ENCODE data around the gene COMMD2.

The COMMD2 gene

DNA sequence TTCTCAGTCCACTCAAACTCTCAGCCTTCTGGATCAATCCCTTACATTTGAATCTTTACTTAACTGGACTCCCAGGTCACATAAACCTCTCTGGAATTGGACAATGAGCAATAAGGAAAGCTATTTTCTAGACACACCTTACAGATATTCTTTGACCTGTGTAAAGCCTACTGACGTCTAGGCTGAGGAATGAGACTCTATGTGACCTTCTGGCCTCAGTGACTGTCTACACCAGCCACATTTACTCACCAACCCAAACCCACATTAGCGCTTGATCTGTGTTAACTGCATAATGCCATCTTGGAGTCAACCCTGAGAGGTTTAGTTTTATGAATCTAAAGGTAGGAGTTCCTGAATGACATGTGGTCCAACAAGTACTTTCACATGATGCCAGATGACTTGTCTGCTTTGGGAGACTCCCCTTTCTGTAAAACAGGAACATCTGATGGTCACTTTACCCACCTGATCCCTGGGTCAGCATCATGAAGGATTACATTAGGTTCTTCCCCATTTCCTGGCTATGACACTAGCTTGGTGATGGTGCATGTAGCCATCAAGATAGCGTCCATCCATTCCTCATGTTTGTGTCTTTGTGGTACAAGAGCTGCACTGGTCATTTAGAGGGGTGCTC is 11.4 kb upstream of the COMMD2 start:
- no peak for DNase-seq (ENCODE audit: low read depth)

DNA sequence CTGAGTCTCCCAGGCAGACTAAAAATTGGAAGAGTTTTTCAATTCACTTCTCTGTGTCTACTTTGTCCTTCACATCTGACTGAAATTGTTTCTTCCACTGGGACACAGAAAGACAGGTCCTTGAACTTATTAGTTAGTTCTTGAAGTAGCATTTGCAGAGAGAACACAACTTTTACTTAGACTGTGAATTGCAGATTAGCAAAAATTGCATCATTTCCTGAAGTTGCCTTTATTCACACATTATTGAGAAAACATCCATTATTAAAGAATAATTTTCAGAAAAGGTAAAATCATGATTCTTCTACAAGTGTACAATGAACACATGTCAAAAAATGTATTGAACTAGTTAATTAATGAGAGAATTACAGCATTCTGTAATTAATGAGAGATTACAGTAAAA is 1.4 kb upstream of the COMMD2 start:
- no peak for DNase-seq (ENCODE audit: low read depth)

DNA sequence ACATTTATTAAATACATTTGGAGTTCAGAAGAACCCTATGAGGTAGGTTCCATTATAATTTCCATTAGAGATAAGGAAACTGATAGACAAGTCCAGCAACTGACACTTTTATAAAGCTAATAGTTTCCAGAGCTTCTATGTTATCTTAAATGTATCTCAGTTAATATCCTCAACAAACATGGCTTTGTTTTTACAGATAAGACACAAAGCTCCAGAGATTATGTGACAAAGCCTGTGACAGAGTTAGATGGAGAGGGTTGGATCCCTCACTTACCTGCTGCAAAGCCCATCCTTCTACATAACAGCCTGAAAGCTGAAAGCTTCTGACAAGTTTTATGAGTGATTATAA is 473 bp upstream of the COMMD2 start:
- no peak for DNase-seq (ENCODE audit: low read depth)

DNA sequence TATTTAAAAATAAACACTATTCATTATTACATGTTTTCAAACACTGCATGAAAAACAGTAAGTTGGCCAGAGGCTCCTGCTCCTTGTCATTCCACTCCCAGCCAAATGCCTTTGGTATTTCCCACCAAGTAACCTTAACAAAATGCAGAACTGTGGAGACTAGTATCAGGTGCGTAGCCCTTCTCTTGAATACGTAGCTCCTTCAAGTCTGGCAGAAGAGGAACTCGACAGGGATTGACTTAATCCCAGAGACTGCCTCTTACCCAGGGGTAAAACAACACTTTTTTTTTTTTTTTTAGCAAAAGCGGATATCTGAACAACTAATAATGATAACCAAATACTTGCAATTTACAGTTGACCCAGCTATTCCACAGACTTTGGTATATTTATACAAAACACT is 738 bp downstream of the COMMD2 start:
- DNase-seq (ENCODE audit: low read depth), result no peak

DNA sequence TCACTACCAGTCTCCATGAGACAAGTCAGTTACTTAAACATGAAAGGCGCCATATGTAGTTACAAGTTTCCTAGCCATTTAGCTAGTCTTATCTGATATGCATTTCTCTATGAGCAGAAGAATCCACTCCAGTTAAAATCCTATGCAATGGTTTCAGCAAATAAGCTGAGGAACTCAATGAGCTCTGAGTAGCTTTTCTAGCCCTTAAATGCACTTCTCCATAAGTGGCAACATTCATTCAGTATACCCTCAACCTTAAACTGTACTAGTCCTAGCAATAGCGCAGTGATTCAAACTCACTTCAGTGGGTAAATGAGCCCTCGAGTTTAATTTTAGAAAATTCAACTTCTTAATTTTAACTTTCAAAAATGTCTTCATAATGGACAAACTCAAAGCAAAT is 7.7 kb downstream of the COMMD2 start:
- DNase-seq (ENCODE audit: low read depth), result no peak

DNA sequence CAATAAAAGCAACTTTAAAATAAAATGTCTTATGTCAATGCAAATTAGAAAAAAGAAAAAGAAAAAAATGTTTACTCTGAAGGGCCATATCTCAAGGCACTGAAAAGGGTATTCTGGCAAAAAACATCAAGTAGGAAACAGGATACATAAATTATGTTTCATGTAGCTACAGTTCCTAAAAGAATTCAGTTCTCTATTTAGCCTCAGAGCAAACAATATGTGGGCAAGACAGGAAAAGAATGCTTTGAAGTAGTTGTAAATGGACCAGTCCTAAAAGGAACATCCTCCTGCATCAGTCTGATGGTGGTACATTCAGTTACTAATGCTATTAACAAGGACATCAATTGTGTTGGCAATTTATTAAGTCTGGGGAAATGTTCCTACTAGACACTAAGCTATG is 8.1 kb downstream of the COMMD2 start:
- DNase-seq (ENCODE audit: low read depth), result no peak

DNA sequence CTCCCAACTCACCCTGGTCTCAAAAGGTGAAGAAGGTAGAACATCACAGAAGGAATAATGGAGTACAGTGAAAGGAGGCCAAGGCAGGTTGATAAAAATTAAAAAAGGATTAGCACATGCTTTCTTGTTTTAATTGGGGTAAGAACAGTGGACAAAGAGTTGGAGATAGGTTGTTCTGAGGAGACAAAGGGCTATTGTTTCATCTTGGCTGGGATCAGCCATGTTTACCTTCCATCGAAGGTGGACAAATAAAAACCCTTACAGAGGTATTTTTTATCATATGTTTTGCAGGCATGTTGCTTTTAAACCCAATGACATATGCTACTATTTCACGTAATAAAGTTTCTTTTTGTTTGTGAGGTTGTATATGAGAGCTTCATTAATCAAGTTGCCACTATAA is 12.9 kb downstream of the COMMD2 start:
- no peak for DNase-seq (ENCODE audit: low read depth)

DNA sequence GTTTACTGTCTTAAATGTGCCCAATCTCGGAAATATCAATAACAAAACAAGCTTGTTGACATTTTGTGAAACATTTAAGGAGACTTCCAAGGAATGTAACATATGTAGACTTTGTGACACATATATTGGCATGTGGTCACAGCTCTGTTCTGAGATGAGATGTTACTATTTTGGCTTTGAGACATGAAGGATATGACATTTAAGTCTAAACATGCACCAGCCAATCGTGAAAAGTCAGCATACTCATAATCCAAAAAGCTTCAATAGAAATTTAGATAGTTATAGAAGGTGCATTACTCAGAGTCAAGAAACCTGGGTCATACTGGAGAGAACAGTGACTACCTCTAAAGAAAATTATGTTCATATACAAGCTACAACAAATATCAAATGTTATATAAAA is 13.4 kb downstream of the COMMD2 start:
- DNase-seq (ENCODE audit: low read depth), result no peak

DNA sequence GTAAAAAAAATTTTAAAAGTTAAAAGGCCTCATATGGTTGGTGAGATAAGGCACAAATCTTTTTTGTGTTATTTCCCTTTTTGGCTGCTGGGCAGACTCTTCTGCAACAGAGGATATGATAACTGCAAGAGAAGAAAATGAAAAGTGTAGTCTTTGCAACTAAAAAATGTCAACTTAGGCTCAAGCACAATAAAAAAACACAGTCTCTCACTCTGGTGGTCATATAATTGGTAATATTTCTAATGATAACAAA is 15.4 kb downstream of the COMMD2 start:
- DNase-seq (ENCODE audit: low read depth), result no peak

DNA sequence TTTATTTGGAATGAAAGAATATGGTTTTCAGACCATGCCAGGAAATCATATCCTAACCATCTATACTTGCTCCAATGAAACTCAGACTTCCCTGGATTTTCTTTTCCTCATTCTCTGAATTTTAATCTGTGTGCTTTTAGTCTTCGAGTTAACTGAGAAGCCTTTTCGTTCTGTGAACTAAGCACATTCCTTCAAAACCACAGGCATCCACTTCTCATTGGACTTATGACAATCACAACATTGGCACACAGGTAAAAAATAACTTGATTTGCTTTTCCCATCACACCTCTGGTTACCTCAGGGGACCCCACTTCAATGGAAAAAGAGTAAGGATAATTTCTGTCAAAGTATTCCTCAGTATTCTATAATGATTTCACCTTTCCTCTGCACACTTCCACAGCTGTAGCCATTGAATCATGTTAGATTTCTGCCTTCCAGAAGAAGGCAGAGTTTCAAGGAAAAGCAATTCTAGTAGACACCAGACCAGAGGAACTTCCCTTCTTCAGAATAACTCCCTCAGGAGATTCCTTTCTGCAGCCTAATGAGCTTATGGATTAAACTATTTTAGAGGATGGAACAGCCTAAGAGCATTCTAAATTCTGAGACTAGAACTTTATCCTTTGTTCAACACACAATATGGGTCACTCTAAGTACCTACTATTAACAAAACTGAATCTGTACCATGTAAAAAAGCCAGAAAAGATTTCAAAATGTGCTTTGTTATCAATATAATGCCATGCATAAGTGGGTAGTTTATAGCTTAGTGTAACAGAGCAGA is 15.9 kb downstream of the COMMD2 start:
- no peak for DNase-seq (ENCODE audit: low read depth)

DNA sequence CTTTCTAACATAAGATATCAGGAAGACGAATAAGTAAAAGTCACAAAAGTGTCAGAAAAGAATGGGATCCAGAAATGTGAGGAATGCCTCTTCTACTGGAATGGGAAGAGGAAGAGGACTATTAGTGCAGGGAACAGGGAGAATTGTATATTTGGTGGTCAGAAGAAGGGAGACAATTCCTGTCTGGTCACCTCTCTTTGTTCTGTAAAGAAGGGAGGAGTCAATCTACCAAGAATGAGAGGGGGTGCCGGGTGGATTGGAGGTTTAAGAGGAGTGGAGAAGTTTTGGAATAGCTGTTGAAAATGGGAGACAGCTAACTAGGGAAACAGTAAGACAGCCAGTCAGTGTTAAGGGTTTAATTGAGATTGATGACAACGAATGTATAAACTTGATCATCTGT is 20.1 kb downstream of the COMMD2 start:
- no peak for DNase-seq (ENCODE audit: low read depth)

DNA sequence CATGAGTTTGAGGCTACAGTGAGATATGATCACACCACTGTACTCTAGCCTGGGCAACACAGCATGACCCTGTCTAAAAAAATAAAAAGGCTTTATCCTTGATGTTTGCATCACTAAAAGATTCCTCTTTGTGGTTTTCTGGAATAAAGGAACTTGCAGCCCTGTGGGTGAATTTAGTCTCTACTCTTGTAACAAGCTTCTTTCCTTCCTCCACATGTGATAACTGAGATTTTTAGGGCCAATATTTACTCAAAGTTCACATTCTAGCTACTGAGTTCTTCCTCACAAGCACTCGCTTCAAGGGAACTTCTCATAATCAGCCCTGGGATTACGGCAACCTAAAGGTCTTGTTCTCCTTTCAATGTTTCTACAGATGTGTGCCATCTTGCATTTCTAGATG is 24.6 kb downstream of the COMMD2 start:
- DNase-seq (ENCODE audit: low read depth), result no peak

DNA sequence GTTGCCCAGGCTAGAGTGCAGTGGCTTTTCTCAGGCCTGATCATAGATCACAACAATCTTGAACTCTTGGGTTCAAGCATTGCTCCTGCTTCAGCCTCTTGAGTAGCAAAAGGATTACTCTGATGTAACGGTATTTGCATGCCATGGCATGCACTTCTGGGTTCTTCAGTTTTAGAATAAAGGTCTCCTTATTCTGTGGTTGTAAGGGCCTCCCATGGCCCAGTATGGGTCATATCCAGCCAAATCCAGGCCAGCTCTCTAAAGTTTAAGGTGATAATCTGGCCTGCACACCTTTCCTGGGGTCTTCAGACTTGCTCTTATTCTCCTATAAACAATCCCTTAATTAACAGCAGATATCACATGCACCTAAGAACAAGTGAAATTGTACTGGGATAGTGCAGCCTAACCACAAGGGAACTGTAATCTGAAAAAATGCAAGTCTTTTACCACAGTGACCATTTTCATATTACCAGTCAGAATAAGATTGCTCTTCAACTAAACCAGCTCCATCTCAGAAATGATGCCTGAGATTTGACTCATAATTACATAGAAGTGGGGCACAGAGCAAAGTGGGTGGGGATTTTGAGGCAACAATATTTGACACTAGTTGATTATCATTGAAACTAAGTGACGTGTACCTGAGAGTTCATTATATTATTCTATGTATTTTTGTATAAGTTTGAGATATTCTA is 25.4 kb downstream of the COMMD2 start:
- DNase-seq (ENCODE audit: low read depth), result no peak

DNA sequence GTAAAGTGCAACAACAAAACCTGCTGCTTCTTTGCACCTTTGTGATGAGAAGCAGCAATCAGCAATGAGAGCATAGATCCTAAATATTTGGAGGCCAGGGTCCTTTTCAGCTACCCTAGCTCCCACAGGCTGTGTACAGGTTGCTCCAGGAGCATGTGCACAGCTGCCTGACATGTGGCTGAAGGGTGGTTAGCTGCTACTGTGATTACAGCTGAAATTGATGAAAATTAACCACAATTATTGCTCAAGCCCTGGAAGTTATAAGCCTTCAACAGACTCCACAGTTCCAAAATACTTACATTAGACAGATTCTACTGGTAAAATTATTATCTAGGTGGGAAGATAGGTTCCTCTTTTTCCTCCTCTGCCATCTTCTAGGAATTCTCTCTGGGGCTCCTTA is 28.5 kb downstream of the COMMD2 start:
- no peak for DNase-seq (ENCODE audit: low read depth)

DNA sequence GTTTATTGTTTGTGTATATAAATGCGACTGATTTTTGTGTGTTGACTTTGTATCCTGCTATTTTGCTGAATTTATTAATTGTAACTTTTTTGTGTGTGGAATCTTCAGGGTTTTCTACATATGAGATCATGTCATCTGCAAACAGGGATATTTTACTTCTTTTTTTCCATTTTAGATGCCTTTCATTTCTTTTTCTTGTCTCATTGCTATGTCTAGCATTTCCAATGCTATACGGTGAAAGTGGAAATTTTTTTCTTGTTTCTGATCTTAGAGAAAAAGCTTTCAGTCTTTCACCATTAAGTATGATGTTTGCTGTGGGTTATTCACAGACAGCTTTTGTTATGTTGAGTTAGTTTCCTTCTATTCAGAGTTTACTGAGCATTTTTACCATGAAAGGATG is 31.4 kb downstream of the COMMD2 start:
- no peak for DNase-seq (ENCODE audit: low read depth)

DNA sequence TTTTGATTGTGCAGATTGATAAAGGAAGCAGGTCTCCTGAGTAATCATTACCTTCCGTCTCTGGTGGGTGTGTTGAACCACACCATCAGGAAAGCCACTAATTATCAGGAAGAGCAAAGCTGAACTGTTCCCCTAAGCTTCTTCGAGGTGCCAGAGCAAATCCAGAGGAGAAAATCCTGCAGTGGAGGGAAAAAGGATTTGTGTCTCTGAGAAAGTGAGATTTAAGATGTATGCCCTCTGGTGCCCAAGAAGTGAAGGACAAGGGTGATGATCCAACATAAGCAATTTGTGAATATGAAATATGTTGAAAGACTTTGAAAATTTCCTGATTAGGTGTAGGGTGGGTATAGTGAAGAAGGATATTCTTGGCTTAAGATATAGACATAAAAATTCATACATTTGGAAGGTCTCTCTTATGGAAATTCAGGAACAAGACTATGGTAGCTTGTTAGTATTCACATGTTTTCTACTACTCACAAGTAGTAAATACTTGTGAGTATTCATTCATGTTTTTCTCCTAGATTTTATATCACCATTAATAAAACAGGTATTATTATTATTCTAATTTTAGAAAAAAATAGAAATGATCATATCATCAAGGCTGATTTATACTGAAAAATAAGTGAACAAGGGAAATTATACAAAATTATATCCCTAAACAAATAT is 34.8 kb downstream of the COMMD2 start:
- no peak for DNase-seq (ENCODE audit: low read depth)

DNA sequence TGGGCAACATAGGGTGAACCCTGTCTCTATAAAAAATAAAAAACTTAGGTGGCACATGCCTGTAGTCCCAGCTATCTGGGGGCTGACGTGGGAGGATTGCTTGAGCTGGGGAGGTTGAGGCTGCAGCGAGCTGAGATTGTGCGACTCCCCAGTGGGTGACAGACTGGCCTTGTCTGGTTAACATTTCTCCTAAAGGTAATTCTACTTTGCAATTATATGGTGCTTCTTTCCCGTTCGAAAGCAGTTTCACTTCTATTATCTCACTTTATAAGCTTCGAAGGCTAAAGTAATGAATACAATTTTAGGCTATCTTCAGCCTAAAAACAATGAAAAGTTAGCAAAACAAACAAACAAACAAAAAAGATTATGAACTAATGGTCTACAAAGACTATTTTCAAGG is 35.3 kb downstream of the COMMD2 start:
- no peak for DNase-seq (ENCODE audit: low read depth)

DNA sequence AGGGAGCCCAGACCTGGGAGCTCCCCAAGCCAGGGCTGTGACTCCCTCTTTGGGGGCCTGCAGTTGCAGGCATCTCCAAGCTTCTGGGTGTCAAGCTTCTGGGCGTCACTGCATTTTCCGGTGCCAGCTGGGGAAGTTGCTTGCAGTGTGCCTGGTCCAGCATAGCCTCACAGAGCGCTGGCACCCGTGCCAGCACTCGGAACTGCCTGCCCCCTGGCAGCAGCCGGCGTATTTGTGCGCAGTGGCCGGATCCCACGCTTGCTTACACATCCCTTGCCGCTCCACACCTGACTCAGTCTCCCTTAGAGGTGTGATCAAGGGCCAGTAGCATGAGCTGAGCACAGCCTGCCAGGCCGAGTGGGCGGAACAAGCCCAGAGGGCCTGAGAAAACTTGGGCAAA is 37.0 kb downstream of the COMMD2 start:
- DNase-seq (ENCODE audit: low read depth), result no peak

DNA sequence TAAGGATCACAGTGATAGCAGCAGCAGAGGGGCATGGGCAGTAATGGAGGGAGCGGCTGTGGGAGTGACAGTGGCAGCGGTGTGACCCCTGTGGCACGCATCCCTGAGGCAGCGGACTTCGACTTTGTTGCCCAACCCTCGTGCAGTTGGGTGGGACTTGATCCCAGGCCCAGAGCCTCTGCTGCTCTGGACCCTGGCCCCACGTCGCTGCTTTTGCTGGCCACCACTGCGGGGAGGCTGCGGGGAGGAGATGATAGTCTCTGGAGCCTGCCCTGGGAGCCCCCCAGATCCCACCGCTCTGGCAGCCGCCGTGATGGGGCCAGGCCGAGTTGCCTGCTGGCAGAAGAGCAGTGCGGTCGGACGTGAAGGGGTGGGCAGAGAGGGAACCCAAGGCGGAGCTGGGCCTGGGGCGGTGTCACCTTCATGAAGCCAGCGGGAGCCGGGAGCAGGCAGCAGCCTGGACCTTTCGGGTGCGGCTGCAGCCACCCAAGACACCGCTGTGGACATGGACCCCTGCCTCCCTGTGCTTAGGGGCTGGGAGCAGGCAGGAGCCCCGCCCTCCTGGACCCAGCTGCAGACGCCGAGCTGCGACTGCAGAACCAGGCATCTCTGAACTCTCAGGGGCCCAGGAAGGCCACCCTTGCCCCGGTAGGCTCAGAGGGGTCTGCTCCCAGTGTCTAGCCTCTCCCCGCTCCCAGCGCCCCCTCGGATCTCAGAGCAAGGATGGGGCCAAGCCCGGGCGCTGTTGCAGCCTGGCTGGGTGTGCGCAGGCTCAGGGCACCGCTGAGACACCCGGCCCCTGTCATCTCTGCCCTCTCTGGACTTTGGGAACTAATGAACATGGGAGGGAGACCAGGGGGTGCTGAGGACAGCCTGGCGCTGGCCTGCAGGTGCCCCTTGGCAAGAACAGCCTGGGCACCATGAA is 38.3 kb downstream of the COMMD2 start:
- no peak for DNase-seq (ENCODE audit: low read depth)

DNA sequence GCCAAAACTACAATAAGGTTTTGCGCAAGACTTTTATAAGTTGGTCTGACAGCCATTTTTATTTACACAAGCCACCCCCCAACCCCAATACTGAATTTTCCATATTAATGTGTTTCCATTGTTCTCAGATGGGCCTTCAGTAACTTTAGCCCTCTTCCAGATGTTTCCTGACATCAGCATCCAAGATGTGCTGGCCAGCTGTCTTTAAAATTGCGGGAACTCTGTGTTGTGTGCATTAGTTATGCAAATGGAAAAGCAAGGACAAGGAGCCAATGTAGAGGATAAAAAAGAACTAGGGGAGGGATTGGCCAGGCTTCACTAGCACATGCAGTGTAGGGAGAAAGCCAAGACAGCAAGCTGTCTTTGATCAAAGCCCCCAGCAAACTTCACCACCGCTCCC is 45.4 kb downstream of the COMMD2 start:
- no peak for DNase-seq (ENCODE audit: low read depth)

DNA sequence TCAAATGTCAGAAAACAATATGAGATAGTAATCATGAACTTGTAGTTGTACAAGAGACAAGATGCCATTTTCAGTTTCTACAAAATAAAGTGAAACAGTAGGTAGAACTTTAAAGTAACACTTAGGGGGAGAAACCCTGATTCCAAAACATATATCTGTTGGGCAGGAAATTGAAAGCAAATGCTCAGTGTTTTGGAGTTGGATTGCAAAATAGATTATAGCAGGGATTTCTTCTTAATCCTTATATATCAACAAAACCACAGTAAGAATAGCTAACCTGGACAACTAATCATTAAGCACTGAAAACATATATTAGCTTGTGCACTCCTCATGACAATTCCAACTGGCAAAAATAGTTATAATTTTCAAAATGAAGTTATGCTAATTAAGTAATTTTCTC is 46.9 kb downstream of the COMMD2 start:
- DNase-seq (ENCODE audit: low read depth), result no peak

DNA sequence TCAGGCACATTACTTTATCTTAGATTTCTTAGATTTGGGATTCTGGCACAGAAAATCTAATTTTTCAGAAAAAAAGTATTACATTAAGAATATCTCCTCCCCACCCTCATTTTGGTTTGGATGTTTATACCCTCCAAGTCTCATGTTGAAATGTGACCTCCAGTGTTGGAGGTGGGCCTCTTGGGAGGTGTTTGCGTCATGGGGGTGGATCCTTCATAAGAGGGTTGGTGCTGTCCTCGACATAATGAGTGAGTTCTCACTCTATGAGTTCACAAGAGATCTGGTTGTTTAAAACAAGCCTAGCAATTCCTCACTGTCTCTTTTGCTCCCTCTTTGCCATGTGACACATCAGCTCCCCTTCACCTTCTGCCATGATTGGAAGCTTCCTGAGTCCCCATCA is 48.8 kb downstream of the COMMD2 start:
- DNase-seq (ENCODE audit: low read depth), result no peak

Measured in CMK (cell line).